ENCODE measurements around the gene MYO1F.
"Not testable (repeated sequence)": the region's sequence is repeated elsewhere in the genome, so short reads cannot be mapped to it uniquely, and the experiment has no call there.

MYO1F gene

GRCh38 chr19:8577247-8577646, at the start of gene MYO1F:
Gene MYO1F, minus strand, starts transcription at chr19:8577442. Its CDS starts 133 bp downstream, at chr19:8577309.
- in situ Hi-C loops (cut with HindIII; ENCODE audit: low pct_ligation_motif_present, low pct_unique_long_range_greater_than_20kb, low sequenced_read_pairs): no loop called here
- DNase-seq: no peak

GRCh38 chr19:8626842-8627241, 49.6 kb upstream of the MYO1F start:
- in situ Hi-C loops (cut with HindIII; ENCODE audit: low pct_ligation_motif_present, low pct_unique_long_range_greater_than_20kb, low sequenced_read_pairs): no loop called here
- DNase-seq: no peak

GRCh38 chr19:8622886-8623285, 45.6 kb upstream of the MYO1F start:
- DNase-seq; in situ Hi-C loops (cut with HindIII; ENCODE audit: low pct_ligation_motif_present, low pct_unique_long_range_greater_than_20kb, low sequenced_read_pairs): not testable (repeated sequence)

GRCh38 chr19:8618751-8619150, 41.5 kb upstream of the MYO1F start:
- no peak for DNase-seq
- in situ Hi-C loops (cut with HindIII; ENCODE audit: low pct_ligation_motif_present, low pct_unique_long_range_greater_than_20kb, low sequenced_read_pairs): no loop called here

GRCh38 chr19:8617984-8618383, 40.7 kb upstream of the MYO1F start:
- in situ Hi-C loops (cut with HindIII; ENCODE audit: low pct_ligation_motif_present, low pct_unique_long_range_greater_than_20kb, low sequenced_read_pairs): no loop called here
- DNase-seq: no peak

- DNase-seq; in situ Hi-C loops (cut with HindIII; ENCODE audit: low pct_ligation_motif_present, low pct_unique_long_range_greater_than_20kb, low sequenced_read_pairs): not testable (repeated sequence)
Measured at GRCh38 chr19:8617325-8617724, 40.1 kb upstream of the MYO1F start.

- in situ Hi-C loops (cut with HindIII; ENCODE audit: low pct_ligation_motif_present, low pct_unique_long_range_greater_than_20kb, low sequenced_read_pairs): no loop called here
- no peak for DNase-seq
Measured at GRCh38 chr19:8616861-8617260, 39.6 kb upstream of the MYO1F start.

- in situ Hi-C loops (cut with HindIII; ENCODE audit: low pct_ligation_motif_present, low pct_unique_long_range_greater_than_20kb, low sequenced_read_pairs): no loop called here
- DNase-seq: peak; percentile 30
Measured at GRCh38 chr19:8615813-8616596, 38.8 kb upstream of the MYO1F start.

GRCh38 chr19:8615024-8615423, 37.8 kb upstream of the MYO1F start:
- DNase-seq: no peak
- in situ Hi-C loops (cut with HindIII; ENCODE audit: low pct_ligation_motif_present, low pct_unique_long_range_greater_than_20kb, low sequenced_read_pairs): no loop called here

- no peak for DNase-seq
- in situ Hi-C loops (cut with HindIII; ENCODE audit: low pct_ligation_motif_present, low pct_unique_long_range_greater_than_20kb, low sequenced_read_pairs): no loop called here
Measured at GRCh38 chr19:8614455-8614854, 37.2 kb upstream of the MYO1F start.

- in situ Hi-C loops (cut with HindIII; ENCODE audit: low pct_ligation_motif_present, low pct_unique_long_range_greater_than_20kb, low sequenced_read_pairs): no loop called here
- DNase-seq: no peak
Measured at GRCh38 chr19:8612807-8613171, 35.5 kb upstream of the MYO1F start.

GRCh38 chr19:8611877-8612806, 34.9 kb upstream of the MYO1F start:
- DNase-seq: no peak
- in situ Hi-C loops (cut with HindIII; ENCODE audit: low pct_ligation_motif_present, low pct_unique_long_range_greater_than_20kb, low sequenced_read_pairs): no loop called here

- in situ Hi-C loops (cut with HindIII; ENCODE audit: low pct_ligation_motif_present, low pct_unique_long_range_greater_than_20kb, low sequenced_read_pairs): no loop called here
- DNase-seq: no peak
Measured at GRCh38 chr19:8611391-8611876, 34.2 kb upstream of the MYO1F start.

- no peak for DNase-seq
- in situ Hi-C loops (cut with HindIII; ENCODE audit: low pct_ligation_motif_present, low pct_unique_long_range_greater_than_20kb, low sequenced_read_pairs): no loop called here
Measured at GRCh38 chr19:8610936-8611300, 33.7 kb upstream of the MYO1F start.

GRCh38 chr19:8610041-8610935, 33.0 kb upstream of the MYO1F start, which contains the start of gene ADAMTS10:
Gene ADAMTS10, minus strand, starts transcription at chr19:8610715. Its CDS starts 5,005 bp downstream, at chr19:8605710.
- no peak for DNase-seq
- in situ Hi-C loops (cut with HindIII; ENCODE audit: low pct_ligation_motif_present, low pct_unique_long_range_greater_than_20kb, low sequenced_read_pairs): no loop called here

GRCh38 chr19:8609279-8610040, 32.2 kb upstream of the MYO1F start:
- in situ Hi-C loops (cut with HindIII; ENCODE audit: low pct_ligation_motif_present, low pct_unique_long_range_greater_than_20kb, low sequenced_read_pairs): no loop called here
- DNase-seq: no peak

- in situ Hi-C loops (cut with HindIII; ENCODE audit: low pct_ligation_motif_present, low pct_unique_long_range_greater_than_20kb, low sequenced_read_pairs): no loop called here
- DNase-seq: no peak
Measured at GRCh38 chr19:8608941-8609278, 31.7 kb upstream of the MYO1F start.

GRCh38 chr19:8607386-8607785, 30.1 kb upstream of the MYO1F start:
- in situ Hi-C loops (cut with HindIII; ENCODE audit: low pct_ligation_motif_present, low pct_unique_long_range_greater_than_20kb, low sequenced_read_pairs): no loop called here
- DNase-seq: no peak

All from ACHN (cell line).